Right hindlimb (tissue), 1 donor: ENCODE data around the gene ZFP1.
"Not testable (repeated sequence)": the region's sequence is repeated elsewhere in the genome, so short reads cannot be mapped to it uniquely, and the experiment has no call there.

Experiments used
- DNase-seq: peaks from one replicate; pipeline ENCODE4 v3.0.0-alpha.2; 2018

Gene ZFP1

GRCh38 chr16:75205961-75206748 lies 57.8 kb downstream of the ZFP1 start:
- DNase-seq, result not testable (repeated sequence)

GRCh38 chr16:75206749-75207451 lies 58.6 kb downstream of the ZFP1 start, which contains the start of gene CTRB2:
TSS of gene CTRB2 (minus strand) at chr16:75207161. CDS start at chr16:75207141, 20 bp downstream.
- no peak for DNase-seq

DNA sequence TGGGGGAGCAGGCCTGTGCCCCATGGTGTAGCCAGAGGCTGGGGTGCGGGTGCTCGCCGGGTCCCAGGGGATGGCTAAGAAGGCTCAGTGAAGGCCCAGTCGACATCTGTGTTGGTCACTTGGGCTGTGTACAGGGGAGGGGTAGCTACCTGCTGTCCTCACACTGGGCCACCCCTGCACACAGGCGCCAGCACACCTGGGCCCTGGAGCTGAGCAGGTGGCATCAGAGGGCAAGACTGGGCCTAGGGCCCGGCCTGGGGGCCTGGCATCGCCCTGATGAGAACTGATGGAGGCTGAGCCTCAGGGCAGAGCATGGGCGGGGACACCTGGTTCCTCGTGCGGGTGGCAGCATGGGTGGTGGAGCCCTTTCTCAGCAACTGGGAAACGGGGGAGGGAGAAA lies 59.5 kb downstream of the ZFP1 start:
- no peak for DNase-seq

DNA sequence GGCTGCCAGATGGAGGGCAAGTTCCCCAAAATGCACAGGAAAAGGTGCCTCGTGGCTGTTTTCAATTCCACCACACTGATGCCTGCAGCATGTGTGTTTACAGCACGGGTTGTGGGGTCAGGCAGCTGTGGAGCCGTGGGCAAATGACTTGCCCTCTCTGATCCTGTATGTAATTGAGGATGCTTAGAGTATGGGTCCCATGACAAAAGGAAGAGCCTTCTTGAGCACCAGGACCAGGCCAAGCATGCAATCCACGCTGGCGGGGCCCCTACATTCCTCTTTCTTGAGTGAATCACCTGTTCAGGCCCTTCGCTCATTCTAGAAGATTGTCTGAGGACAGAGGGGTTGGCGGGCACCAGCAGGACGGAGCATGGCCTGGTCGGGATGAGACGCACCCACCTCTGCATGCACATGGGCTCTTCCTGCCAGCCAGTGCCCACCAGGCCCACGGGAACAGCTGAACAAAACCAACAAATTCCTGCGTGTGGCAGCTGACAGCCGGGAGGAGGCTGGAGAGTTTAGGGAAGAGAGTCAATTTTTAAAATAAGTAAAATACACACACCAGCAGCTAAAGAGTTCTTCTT lies 60.0 kb downstream of the ZFP1 start:
- DNase-seq, result no peak

DNA sequence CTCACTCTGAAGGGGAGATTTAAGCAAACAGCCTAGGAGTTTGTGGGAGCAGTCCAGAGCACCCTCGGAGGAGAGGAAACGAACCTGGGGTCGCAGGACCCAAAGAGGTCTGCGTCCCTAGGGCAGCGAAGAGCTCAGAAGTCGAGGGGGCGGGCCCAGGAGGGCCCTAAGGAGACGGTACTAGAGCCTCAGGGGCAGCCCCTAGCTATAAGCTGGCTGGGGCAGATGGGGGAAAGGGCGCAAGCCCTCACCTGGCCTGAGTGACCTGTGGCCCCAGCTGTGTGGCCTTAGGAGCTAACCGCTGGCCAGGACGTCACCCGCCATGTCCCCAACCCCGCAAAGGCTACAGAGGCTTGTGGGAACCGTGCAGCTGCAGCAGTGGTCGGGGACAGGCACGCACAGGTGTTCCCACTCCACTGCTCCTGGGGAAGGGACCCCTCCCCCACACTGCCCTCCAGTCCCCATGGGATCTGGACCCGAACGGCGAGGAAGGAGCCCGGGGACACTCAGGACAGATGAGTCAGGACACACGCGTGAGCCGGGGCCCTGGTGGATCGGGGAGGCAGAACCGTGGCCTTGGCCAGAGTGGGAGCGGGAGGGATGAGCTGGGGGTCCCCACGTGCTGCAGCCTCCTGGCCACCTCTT lies 60.7 kb downstream of the ZFP1 start:
- DNase-seq, result no peak

GRCh38 chr16:75209514-75209913 lies 61.2 kb downstream of the ZFP1 start:
- not testable (repeated sequence) for DNase-seq

DNA sequence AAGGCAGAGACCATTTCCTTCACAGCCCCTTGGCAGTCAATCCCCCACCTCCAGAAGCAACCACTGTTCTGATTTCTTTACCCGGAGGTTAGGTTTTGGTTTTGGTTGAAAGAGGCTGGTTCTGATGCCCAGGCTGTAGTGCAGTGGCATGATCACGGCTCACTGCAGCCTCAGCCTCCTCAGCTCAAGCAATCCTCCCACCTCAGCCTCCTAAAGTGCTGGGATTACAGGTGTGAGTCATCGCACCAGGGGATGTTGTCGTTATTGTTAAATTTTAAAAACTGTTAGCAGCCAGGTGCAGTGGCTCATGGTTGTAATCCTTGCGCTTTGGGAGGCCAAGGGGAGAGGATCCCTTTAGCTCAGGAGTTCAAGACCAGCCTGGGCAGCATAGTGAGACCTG lies 61.6 kb downstream of the ZFP1 start:
- DNase-seq, result no peak

DNA sequence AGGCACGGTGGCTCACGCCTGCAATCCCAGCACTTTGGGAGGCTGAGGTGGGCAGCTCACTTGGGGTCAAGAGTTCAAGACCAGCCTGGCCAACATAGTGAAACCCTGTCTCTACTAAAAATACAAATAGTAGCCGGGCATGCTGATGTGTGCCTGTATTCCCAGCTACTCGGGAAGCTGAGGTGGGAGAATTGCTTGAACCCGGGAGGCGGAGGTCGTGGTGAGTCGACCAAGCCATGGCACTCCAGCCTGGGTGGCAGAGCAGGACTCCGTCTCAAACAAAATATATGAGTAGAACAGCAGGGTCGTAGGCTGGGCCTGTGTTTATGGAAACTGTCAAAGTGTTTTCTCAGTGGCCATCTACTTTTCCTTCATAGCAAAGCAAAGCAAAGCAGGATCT lies 63.0 kb downstream of the ZFP1 start:
- DNase-seq, result not testable (repeated sequence)

DNA sequence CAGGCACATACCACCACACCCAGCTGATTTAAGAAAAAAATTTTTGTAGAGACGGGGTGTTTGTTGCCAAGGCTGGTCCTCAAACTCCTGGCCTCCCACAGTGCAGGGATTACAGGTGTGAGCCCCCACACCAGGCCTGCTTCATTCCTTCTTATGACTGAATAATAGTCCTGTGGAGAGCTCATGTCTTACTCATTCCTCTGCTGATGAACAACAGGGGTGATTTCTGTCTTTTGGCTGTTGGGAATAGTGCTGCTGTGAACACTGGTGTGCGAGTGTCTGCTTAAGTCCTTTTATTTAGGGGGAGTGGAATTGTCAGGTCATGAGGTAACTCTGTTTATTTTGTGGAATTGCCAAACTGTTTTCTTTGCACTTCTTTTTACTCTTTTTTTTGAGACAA lies 67.8 kb downstream of the ZFP1 start:
- no peak for DNase-seq

- no peak for DNase-seq
These were observed 68.3 kb downstream of the ZFP1 start for GRCh38 chr16:75216576-75216975.

DNA sequence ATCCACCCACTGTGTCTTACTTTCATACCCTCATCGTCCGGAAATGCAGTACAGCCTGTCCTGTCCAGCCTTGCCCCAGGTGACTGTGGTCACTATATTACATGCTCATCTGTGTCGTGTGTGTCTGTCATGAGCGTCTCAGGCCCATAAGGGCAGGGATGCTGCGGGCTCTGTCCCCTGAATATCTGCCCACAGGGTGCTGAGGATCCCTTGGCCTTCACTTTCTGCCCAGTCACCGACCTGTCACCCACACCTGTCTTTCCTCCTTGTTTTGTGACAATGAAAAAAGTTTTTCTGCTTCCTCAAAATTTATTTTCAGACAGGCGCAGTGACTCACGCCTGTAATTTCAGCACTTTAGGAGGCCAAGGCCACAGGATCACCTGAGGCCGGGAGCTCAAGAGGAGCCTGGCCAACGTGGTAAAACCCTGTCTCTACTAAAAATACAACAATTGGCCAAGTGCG lies 69.1 kb downstream of the ZFP1 start:
- no peak for DNase-seq

GRCh38 chr16:75218256-75219076 lies 70.1 kb downstream of the ZFP1 start, which contains the start of gene CTRB1:
TSS of gene CTRB1 (plus strand) at chr16:75218988. CDS start at chr16:75219008, 20 bp downstream.
- no peak for DNase-seq

GRCh38 chr16:75219088-75219487 lies 70.8 kb downstream of the ZFP1 start:
- no peak for DNase-seq

GRCh38 chr16:75219838-75220237 lies 71.5 kb downstream of the ZFP1 start:
- DNase-seq, result no peak
